ENCODE measurements around the gene KIAA1217.
"Not testable (repeated sequence)": the region's sequence is repeated elsewhere in the genome, so short reads cannot be mapped to it uniquely, and the experiment has no call there.

KIAA1217 gene

GRCh38 chr10:24475598-24475997 lies 266.7 kb downstream of the KIAA1217 start:
- DNase-seq: no peak

GRCh38 chr10:24476913-24477701 lies 268.2 kb downstream of the KIAA1217 start:
- DNase-seq: no peak

GRCh38 chr10:24477915-24478314 lies 269.0 kb downstream of the KIAA1217 start:
- DNase-seq: no peak

GRCh38 chr10:24479806-24480205 lies 270.9 kb downstream of the KIAA1217 start:
- no peak for DNase-seq

GRCh38 chr10:24480447-24480846 lies 271.5 kb downstream of the KIAA1217 start:
- no peak for DNase-seq

- no peak for DNase-seq
Measured at GRCh38 chr10:24481241-24481640, 272.3 kb downstream of the KIAA1217 start.

- not testable (repeated sequence) for DNase-seq
Measured at GRCh38 chr10:24482713-24483112, 273.8 kb downstream of the KIAA1217 start.

- DNase-seq: peak; percentile 12
Measured at GRCh38 chr10:24483701-24484100, 274.8 kb downstream of the KIAA1217 start.

- DNase-seq: no peak
Measured at GRCh38 chr10:24484771-24485170, 275.8 kb downstream of the KIAA1217 start.

GRCh38 chr10:24485304-24485703 lies 276.4 kb downstream of the KIAA1217 start:
- no peak for DNase-seq

GRCh38 chr10:24488631-24489030 lies 279.7 kb downstream of the KIAA1217 start:
- DNase-seq: no peak

GRCh38 chr10:24493165-24493564 lies 284.2 kb downstream of the KIAA1217 start:
- no peak for DNase-seq

- DNase-seq: no peak
Measured at GRCh38 chr10:24494236-24494635, 285.3 kb downstream of the KIAA1217 start.

GRCh38 chr10:24494777-24495176 lies 285.8 kb downstream of the KIAA1217 start:
- DNase-seq: no peak

GRCh38 chr10:24495666-24496460 lies 286.9 kb downstream of the KIAA1217 start:
- DNase-seq: no peak

GRCh38 chr10:24496906-24497305 lies 288.0 kb downstream of the KIAA1217 start:
- DNase-seq: no peak

GRCh38 chr10:24501056-24501711 lies 292.2 kb downstream of the KIAA1217 start:
- DNase-seq: no peak

GRCh38 chr10:24502006-24502405 lies 293.1 kb downstream of the KIAA1217 start:
- no peak for DNase-seq

GRCh38 chr10:24502801-24503460 lies 294.0 kb downstream of the KIAA1217 start:
- no peak for DNase-seq

- DNase-seq: no peak
Measured at GRCh38 chr10:24503461-24504320, 294.8 kb downstream of the KIAA1217 start.

GRCh38 chr10:24505759-24506158 lies 296.8 kb downstream of the KIAA1217 start:
- DNase-seq: no peak

- no peak for DNase-seq
Measured at GRCh38 chr10:24513155-24513554, 304.2 kb downstream of the KIAA1217 start.
